GM21723 (cell line): Measurements from ENCODE around the gene MDM2.
A peak's percentile ranks its signal among the peaks of the same experiment; 100 is the strongest.
"Not testable (repeated sequence)": the region's sequence is repeated elsewhere in the genome, so short reads cannot be mapped to it uniquely, and the experiment has no call there.

Experiments
- ATAC-seq: cut with Tn5 transposase; IDR thresholded peaks from one replicate; pipeline ENCODE4 v1.9.1; 2021; ENCODE audit warnings: mild to moderate bottlenecking, moderate library complexity; ENCODE audit not compliant: unreplicated experiment

Gene MDM2

DNA sequence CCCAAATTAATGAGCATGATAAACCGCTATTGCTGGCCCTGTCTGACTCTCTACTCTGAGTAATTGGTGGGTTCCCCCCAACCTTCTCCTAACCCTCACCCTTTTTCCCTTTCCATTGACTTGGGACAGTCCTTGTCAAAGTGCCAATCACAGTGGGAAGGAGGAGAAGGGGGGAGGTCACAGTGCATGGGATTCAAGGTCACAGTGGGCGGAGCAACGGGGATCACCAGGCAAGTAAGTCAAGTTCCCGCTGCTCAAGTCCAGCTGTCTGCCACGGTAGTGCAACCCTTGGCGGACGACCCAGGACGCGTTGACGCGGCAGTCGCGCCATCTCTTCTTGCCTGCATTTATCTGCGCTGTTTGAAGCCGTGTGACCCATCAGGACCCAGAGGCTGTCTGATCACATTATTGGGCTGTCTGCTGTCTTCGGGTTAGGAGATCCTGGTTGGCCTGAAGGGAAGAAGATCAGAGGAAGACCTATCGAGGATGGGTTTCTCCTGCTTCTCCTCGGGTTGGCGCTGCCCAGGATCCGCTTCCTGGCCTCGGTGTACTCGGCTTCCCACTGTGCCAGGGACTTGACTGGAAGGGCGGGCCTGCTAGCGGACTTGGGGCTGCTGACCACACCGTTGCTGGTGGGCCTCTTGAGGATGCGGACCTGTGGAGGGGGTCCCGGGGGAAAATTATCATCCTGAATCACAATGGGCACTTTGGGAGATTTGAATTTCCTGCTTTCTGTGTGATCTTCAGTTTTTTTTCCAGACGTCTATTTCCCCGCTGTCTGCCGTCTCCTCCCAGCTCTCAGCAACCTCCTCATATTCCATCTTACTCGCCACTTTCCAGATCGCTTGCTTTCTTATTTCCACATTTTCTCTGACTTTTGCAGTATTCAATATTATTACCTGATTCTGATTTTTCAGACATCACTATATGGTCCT, 3.1 kb upstream of the MDM2 start:
- ATAC-seq = no peak

DNA sequence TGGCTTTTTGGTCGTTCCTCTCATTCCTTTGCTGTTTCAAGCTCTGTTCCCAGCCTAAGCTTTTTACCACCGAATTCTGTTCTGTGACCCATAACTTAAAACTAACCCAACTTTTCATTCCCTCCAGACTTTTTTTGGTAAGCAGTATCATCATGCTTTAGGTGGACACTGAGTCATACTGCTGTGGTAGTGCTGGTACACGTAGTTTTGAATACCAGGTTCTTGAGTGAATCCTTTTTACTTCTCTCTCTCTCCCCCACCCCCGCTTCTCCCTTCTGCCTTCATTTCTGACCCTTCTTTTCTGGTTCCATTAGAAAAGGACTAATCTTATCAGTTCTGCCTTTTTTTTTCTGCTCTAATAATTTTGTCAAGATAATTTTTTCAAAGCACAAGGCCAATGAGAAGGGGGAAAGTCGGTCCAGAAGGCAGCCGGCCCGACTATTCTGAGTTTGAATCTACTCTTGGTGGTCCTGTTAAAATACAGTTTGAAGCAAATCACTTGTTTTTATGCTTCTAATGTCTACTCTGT, 2.3 kb upstream of the MDM2 start:
- ATAC-seq = no peak

DNA sequence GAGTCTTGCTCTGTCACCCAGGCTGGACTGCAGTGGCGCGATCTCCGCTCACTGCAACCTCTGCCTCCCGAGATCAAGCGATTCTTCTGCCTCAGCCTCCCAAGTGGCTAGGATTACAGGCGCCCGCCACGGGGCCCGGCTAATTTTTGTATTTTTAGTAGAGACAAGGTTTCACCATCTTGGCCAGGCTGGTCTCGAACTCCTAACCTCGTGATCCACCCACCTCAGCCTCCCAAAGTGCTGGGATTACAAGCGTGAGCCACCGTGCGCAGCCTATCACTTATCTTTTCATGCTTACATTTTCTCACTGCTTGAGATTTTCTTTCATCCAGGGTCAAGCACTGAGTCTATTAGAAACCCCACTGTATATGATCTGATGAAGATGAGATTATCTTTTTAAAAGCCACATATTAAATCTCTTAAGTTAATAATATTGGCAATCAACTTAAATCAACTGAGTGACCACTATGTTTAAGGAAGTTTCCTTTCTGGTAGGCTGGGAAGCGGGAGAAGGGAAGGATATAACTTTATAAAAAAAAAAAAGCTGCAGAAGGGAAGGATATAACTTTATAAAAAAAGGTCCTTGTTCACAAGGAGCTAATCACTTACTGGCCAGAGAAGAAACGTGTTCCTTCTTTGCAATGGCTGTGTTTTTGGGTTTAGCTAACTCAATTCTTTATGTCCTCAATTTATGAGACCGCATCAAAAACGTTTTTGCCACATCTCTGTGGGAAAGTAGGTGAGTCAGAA, 1.3 kb upstream of the MDM2 start:
- ATAC-seq = no peak

DNA sequence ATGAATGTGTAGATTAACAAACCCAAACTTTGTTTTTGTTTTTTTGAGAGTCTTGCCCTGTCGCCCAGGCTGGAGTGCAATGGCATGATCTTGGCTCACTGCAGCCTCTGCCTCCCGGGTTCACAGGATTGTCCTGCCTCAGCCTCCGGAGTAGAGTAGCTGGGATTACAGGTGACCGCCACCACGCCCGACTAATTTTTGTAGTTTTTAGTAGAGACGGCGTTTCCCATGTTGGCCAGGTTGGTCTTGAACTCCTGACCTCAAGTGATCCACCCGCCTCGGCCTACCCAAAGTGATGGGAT, 752 bp upstream of the MDM2 start:
- not testable (repeated sequence) for ATAC-seq

DNA sequence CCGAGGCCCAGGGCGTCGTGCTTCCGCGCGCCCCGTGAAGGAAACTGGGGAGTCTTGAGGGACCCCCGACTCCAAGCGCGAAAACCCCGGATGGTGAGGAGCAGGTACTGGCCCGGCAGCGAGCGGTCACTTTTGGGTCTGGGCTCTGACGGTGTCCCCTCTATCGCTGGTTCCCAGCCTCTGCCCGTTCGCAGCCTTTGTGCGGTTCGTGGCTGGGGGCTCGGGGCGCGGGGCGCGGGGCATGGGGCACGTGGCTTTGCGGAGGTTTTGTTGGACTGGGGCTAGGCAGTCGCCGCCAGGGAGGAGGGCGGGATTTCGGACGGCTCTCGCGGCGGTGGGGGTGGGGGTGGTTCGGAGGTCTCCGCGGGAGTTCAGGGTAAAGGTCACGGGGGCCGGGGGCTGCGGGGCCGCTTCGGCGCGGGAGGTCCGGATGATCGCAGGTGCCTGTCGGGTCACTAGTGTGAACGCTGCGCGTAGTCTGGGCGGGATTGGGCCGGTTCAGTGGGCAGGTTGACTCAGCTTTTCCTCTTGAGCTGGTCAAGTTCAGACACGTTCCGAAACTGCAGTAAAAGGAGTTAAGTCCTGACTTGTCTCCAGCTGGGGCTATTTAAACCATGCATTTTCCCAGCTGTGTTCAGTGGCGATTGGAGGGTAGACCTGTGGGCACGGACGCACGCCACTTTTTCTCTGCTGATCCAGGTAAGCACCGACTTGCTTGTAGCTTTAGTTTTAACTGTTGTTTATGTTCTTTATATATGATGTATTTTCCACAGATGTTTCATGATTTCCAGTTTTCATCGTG, 612 bp downstream of the MDM2 start:
- ATAC-seq = peak; percentile 47

DNA sequence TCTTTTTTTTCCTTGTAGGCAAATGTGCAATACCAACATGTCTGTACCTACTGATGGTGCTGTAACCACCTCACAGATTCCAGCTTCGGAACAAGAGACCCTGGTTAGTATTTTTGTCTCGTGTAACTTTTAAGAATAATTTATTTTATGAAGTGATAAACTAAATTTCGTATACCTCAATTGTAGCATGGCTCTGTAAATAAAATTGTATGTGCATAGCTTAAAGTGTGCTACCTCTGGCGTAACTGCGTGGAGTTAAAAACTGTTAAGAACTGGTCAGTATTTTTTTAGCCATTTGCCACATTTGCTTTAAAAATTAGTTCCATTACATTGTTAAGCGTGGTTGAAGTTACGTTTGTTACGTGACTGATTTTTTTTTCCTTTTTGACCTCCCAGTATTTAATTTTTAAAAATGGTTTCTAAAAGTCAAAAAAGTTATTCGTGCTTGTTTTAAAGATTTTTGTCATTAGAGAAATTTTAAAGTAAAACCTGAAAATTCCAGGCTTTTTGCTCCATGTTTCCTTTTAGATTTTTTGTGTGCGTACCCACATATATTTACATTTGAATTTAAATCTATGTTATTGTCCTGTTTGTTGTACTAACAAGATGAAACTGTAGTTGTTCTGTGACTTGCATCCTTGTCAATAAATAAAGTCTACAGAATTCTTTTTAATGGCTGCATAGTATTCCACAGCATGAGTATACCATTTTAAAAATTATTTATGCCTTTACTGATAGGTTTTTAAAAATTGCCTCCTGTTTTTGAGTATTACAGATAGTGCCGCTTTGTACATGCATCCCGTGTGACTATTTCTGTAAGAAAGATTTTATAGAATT, 1.4 kb downstream of the MDM2 start:
- no peak for ATAC-seq

DNA sequence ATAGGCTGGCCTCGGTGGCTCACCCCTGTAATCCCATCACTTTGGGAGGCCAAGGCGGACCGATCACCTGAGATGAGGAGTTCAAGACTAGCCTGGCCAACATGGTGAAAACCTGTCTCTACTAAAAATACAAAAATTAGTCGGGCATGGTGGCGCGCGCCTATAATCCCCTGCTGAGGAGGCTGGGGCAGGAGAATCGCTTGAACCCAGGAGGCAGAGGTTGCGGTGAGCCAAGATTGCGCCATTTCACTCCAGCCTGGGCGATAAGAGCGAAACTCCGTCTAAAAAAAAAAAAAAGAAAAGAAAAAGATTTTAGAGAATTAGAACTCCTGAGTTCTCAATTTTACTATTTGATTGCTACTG, 2.0 kb downstream of the MDM2 start:
- ATAC-seq = not testable (repeated sequence)

DNA sequence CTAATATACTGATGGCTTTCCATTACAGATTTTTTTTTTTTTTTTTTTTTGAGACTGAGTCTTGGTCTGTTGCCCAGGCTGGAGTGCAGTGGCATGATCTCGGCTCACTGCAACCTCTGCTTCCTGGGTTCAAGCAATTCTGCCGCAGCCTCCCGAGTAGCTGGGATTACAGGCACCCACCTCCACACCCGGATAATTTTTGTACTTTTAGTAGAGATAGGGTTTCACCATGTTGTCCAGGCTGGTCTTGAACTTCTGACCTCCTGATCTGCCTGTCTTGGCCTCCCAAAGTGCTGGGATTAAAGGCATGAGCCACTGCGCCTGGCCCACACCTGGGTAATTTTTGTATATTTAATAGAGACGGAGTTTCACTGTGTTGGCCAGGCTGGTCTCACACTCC, 3.6 kb downstream of the MDM2 start:
- not testable (repeated sequence) for ATAC-seq

DNA sequence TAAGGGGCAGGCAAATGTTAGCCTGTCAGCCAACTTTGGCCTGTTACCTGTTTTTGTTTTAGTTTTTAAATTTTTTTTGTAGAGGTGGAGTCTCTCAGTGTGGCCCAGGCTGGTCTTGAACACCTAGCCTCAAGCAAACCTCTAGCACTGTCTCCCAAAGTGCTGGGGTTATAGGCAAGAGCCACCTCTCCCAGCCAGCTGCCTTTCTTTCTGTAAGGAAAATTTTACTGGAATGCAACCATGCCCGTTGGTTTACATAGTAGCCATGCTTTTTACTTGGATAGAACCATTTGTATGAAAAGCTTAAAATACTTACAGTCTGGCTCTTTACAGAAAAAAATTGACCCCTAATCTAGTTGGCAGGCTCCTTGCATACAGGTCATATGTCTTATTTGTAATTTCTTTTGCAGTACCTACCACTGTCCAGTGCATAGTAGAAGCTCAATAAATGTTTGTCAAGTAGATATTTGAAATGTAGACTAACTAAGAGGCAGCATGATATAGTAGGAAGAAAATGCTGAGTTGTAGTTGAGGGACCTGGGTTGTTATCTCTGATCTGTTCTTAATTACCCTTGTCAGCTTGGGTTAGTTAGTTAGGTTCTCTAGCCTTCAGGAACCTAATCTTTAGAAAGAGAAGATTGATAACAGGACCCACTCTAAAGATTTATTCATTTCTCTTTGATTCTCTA, 4.7 kb downstream of the MDM2 start:
- no peak for ATAC-seq

DNA sequence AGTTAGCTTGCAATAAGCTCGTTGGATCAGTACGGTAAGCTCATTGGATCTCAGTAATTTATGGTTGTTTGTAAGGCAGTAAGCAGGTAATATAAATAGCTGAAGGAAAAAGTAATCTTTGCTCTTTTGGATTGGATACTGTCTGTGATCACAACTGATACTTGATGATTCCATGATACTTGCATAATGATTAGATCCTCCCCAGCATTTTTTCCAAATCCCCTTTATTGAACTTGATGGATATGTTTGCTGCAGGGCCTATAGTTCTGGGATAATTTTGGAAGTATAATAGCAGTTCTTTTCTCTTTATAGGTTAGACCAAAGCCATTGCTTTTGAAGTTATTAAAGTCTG, 5.2 kb downstream of the MDM2 start:
- no peak for ATAC-seq

DNA sequence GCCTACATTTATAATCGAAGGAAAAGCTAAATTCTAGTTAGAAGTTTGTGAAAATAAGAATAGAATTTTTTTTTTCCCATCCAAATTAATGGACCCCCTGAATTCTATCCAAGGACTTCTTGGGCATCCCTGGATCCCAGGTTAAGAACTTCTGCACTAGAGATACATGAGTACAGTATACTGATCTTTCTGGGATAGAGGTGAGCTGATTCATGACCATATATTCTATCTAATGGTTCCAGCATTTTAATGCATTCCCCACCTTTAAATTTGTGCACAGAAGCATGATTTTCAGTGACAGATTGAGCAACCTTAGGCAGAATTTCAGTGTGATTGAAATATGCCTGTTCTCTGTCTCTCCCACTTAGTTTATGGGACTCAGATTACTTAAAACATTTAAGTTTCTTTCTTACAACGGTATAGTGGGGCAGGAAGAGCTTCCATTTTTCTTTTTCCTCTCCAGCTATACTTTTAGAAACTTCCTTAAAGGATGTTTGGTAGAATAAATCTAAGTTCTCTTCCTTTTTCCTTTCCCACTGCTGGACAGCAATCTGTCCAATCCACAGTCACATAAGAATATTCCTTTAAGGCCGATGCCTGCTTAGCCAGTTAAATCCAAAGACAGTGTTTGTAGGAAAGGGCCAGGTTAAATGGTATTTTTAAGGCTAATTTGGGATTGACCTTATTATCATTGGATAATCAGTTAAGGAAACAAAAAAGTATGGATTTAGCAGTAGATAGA, 6.7 kb downstream of the MDM2 start:
- no peak for ATAC-seq

DNA sequence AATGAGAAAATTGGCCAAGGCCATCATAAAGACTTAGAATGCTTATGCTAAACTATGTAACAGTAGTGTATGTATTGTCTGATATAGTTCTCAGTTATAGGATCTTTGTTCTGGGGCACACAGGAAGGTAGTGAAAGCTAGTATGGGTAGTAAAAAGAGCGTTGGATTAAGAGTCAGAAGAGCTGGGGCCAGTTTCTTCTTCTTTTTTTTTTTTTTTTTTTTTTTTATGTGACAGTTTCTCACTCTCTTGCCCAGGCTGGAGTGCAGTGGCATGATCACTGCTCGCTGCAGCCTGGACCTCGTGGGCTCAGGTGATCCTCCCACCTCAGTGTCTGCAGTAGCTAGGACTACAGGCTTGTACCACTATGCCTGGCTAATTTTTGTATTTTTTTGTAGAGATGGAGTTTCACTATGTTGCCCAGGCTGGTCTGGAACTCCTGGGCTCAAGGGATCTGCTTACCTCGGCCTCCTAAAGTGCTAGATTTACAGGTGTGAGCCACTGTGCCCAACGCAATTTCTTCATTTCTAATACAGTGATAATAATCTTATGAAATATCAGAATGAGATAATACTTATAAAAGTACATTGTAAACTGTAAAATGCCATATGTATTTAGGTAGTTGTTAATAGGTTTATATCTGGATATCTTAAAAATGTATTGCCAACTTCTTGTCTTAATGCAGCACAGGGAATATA, 7.4 kb downstream of the MDM2 start:
- no peak for ATAC-seq

DNA sequence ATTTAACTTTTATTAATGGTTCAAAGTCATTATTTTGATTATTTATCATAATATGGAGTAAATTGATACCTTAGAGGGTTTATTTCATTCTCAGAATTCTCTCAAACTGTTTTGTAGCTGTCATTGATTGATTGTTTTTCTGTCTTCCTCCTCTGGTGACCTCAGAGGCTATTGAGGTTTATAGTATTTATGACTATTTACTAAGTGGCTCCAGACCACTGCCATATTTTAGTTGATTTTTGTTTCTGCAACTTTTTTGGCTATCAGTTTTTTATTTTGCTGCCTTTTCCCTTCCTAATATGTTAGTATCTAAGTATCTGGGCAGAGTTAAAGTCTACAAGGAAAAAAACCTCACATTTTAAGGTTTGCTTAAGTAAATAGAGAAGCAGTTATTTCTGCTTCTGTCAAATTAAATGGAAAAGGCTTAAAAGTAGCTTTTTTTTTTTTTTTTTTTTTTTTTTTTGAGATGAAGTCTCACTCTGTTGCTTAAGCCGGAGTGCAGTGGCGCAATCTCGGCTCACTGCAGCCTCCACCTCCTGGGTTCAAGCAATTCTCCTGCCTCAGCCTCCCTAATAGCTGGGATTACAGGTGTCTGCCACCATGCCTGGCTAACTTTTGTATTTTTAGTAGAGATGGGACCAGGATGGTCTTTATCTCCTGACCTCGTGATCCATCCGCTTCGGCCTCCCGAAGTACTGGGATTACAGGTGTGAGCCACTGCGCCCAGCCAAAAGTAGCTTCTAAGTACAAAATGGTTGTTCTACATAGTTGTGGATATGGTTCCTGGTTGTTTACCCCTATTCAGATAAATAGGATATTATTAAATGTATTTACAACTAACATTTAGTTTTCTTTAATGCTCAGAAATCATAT, 8.2 kb downstream of the MDM2 start:
- no peak for ATAC-seq

DNA sequence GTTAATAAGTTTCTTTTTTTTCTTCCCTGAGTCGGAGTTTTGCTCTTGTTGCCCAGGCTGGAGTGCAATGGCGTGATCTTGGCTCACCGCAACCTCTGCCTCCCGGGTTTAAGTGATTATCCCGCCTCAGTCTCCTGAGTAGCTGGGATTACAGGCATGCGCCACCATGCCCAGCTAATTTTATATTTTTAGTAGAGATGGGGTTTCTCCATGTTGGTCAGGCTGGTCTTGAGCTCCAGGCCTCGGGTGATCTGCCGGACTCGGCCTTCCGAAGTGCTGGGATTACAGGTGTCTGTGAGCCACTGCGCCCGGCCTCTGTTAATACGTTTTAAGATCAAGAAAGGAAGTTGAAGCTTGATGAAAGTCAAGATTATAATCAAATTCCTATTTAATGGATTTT, 11.5 kb downstream of the MDM2 start:
- ATAC-seq = not testable (repeated sequence)

DNA sequence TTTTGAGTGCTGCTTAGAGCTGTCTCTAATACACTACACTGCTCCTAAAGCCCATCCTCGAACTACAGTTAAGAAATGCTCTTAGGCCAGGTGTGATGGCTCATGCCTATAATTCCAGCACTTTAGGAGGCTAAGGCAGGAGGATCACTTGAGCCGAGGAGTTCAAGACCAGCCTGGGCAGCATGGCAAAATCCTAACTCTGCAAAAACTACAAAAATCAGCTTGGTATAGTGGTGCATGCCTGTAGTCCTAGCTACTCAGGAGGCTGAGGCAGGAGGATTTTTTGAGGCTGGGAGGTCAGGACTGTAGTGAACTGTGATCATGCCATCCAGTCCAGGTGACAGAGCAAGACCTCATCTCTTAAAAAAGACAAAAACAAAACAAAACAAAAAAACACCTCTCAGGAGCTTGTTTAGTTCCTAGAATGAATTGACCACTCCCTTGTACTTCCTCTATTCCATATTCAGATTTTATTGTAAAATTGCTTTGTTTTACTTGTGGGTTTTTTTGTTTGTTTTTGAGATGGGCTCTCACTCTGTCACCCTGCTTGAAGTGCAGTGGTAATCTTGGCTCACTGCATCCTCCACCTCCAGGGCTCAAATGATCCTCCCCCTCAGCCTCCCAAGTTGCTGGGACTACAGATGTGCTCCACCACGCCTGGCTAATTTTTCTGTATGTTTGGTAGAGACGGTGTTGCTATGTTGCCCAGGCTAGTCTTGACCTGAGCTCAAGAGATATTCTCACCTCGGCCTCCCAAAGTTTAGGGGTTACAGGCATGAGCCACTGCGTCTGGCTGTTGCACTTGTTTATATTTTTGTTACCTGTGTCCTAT, 13.6 kb downstream of the MDM2 start:
- no peak for ATAC-seq

DNA sequence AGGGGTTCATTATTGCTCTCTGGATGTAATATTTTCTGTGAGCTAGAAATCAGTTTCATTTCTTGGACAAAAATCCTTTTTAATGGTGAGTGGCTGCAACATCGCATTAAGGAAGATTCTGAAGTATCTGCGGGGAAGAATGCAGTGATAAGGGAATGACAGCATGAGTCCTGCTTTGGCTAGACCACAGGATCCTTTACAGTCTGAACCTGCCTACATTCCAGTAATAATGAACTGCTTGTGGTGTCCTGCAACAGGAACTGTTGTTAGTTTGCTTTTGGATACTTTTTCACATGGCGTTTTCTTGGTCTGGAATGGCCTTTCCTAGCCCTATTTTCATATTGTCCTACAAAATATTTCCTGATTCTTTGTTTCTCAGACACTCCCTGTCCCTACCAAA, 15.7 kb downstream of the MDM2 start:
- ATAC-seq = no peak

DNA sequence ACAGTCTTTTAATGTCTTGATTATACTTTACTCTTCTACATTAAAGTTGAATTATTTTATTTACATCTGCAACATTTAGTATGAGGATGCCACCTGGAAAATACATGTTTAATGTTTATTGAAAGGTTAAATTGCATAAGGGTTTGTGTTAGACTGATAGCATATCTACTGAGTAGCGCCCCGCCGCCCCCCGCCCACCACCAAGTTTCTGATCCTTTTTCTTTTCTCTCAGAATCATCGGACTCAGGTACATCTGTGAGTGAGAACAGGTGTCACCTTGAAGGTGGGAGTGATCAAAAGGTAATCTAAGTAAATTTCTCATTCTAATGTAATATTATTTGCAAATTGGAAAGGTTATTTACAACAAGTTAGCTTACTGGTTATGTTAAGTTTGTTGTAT, 16.2 kb downstream of the MDM2 start:
- ATAC-seq = no peak
